Type B pancreatic cell (in vitro differentiated cells): ENCODE data around the gene APBB2. TPM values are rescaled to one million over a fixed set of nuclear protein-coding genes. Genes with fewer than 3 reads are reported as not detected.

Experiments
- DNase-seq: peaks from one replicate; pipeline ENCODE4 v3.0.0; 2021; ENCODE audit warnings: mixed read lengths; ENCODE audit not compliant: unreplicated experiment; ENCODE audit errors: extremely low spot score
- H3K27ac Mint-ChIP-seq: 2 replicates; pipeline ENCODE4 v1.8.0; 2021; ENCODE audit warnings: mild to moderate bottlenecking, mixed read lengths
- H3K27me3 Mint-ChIP-seq: 2 replicates; pipeline ENCODE4 v1.8.0; 2021; ENCODE audit warnings: mixed read lengths
- H3K36me3 Mint-ChIP-seq: 2 replicates; pipeline ENCODE4 v1.8.0; 2021; ENCODE audit warnings: mixed read lengths
- H3K4me1 Mint-ChIP-seq: one replicate; pipeline ENCODE4 v1.8.0; 2021; ENCODE audit warnings: mixed read lengths; ENCODE audit not compliant: unreplicated experiment
- H3K4me3 Mint-ChIP-seq: 2 replicates; pipeline ENCODE4 v1.8.0; 2021; ENCODE audit warnings: mild to moderate bottlenecking, mixed read lengths
- H3K9me3 Mint-ChIP-seq: 2 replicates; pipeline ENCODE4 v1.8.0; 2021; ENCODE audit warnings: mixed read lengths
- CTCF ChIP-seq: fragments of 200-600 bp; sonication (generic); conservative IDR thresholded peaks from 2 replicates; pipeline ENCODE4 v1.5.0; 2021; ENCODE audit warnings: antibody characterized with exemption, mild to moderate bottlenecking
- total RNA-seq: library from RNA; stranded (reverse); gene quantifications from 2 replicates; pipeline ENCODE4 v1.2.1, GENCODE V29; 2021; ENCODE audit warnings: low replicate concordance

The APBB2 gene
- total RNA-seq, 1 donor from 2014 or later = 33.3 TPM

DNA sequence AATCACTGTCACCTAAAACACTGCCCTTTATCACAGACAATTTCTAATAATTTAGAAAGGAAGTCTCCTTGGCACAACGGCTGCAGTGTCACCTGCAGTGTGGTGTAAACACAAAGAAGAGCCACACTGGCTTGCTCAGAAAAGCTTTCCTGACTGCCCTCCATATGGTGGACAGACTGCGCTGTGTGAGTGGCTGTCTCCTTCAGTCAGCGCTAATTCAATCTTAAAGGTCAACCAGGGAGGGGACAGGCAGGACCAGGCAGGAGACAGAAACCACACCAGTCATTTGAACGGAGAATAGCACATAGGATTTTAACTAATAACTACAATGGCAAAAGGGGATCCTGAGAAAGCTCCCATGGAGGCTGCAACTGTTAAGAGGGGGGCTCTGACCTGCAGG lies 332.5 kb downstream of the APBB2 start:
- Mint-ChIP-seq H3K9me3 (no peaks in the 10 kb centered on the region), H3K27me3 (no peaks in the 10 kb centered on the region), H3K36me3 (peaks cover 9% of the 10 kb centered on the region), H3K4me1 (peaks cover 18% of the 10 kb centered on the region), H3K4me3 (no peak overlapping the region), H3K27ac (no peak overlapping the region)
- no peak for DNase-seq
- TF ChIP-seq CTCF = no peak

DNA sequence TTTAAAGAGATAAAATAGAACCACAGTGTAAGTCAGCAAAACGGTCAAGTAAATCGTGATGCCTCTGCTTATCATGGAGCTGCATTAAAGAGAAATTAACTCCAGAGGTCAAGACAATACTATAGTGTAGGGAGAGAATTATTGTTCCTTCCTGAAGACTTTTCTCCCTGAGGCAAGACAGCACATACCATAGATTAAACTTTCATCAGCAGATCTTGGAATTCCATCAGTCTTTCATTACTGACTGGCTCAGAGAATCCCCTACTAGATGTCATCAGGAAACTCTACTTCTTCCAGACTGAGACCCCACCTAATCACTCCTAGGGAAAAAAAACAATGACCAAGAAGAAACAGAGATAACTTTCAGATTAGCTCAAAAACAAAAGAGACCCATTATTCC lies 333.2 kb downstream of the APBB2 start:
- H3K36me3 Mint-ChIP-seq = peaks cover 9% of the 10 kb centered on the region
- DNase-seq = no peak
- H3K27ac Mint-ChIP-seq = no peak overlapping the region
- H3K9me3 Mint-ChIP-seq = no peaks in the 10 kb centered on the region
- peak overlapping the region; percentile 12 for H3K4me3 Mint-ChIP-seq
- TF ChIP-seq CTCF = no peak
- no peaks in the 10 kb centered on the region for H3K27me3 Mint-ChIP-seq
- peaks cover 18% of the 10 kb centered on the region for H3K4me1 Mint-ChIP-seq

- Mint-ChIP-seq H3K4me1 (peaks cover 29% of the 10 kb centered on the region), H3K4me3 (no peak overlapping the region), H3K9me3 (no peaks in the 10 kb centered on the region), H3K36me3 (peaks cover 9% of the 10 kb centered on the region), H3K27me3 (no peaks in the 10 kb centered on the region), H3K27ac (no peak overlapping the region)
- no peak for DNase-seq
- no peak for TF ChIP-seq CTCF
Measured at GRCh38 chr4:40878548-40879055, 335.7 kb downstream of the APBB2 start.

DNA sequence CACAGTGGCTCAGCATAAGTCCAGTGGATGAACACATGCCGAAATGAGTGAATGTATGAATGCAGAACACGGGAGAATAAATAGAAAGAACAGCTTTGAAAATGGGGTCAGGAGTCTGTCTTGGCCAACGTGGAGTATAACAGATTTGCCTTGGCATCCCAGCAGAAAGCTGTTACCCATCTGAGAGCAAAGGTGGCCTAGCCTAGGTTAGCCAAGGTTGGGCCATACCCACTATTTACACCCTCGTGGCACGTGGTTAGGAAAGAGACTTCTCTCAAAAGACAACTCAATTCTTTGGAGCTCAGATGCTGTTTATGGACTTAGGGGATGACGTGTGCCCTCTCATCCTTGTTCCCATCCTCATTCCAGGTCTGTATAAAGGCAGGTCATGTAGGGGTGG lies 337.3 kb downstream of the APBB2 start:
- no peaks in the 10 kb centered on the region for H3K9me3 Mint-ChIP-seq
- peaks cover 30% of the 10 kb centered on the region for H3K4me1 Mint-ChIP-seq
- no peaks in the 10 kb centered on the region for H3K27me3 Mint-ChIP-seq
- DNase-seq = no peak
- no peak for TF ChIP-seq CTCF
- H3K4me3 Mint-ChIP-seq = no peak overlapping the region
- H3K27ac Mint-ChIP-seq = no peak overlapping the region
- H3K36me3 Mint-ChIP-seq = peaks cover 8% of the 10 kb centered on the region

- peaks cover 19% of the 10 kb centered on the region for H3K4me1 Mint-ChIP-seq
- no peak overlapping the region for H3K4me3 Mint-ChIP-seq
- no peak for TF ChIP-seq CTCF
- H3K27me3 Mint-ChIP-seq = no peaks in the 10 kb centered on the region
- no peak for DNase-seq
- H3K36me3 Mint-ChIP-seq = peaks cover 5% of the 10 kb centered on the region
- no peak overlapping the region for H3K27ac Mint-ChIP-seq
- H3K9me3 Mint-ChIP-seq = no peaks in the 10 kb centered on the region
Measured at GRCh38 chr4:40875507-40876150, 338.7 kb downstream of the APBB2 start.

GRCh38 chr4:40874901-40875300 lies 339.4 kb downstream of the APBB2 start:
- peaks cover 18% of the 10 kb centered on the region for H3K4me1 Mint-ChIP-seq
- H3K9me3 Mint-ChIP-seq = no peaks in the 10 kb centered on the region
- no peaks in the 10 kb centered on the region for H3K27me3 Mint-ChIP-seq
- TF ChIP-seq CTCF = no peak
- peaks cover 5% of the 10 kb centered on the region for H3K36me3 Mint-ChIP-seq
- no peak for DNase-seq
- no peak overlapping the region for H3K4me3 Mint-ChIP-seq
- no peak overlapping the region for H3K27ac Mint-ChIP-seq
